Hepatocyte (in vitro differentiated cells): ENCODE measurements around the gene CHRNA4. TPM values are rescaled to one million over a fixed set of nuclear protein-coding genes. Genes with fewer than 3 reads are reported as not detected.

ENCODE experiments used
- DNase-seq: peaks from one replicate; pipeline ENCODE4 v3.0.0-alpha.2; 2016; ENCODE audit warnings: low spot score
- H2AFZ ChIP-seq: fragments of 200-600 bp; sonication (generic); 2 replicates; pipeline ENCODE4 v1.6.0; 2016; ENCODE audit warnings: antibody characterized with exemption, mild to moderate bottlenecking
- H3K27ac ChIP-seq: fragments of 200-600 bp; sonication (generic); 2 replicates; pipeline ENCODE4 v1.5.1; 2016; ENCODE audit warnings: mild to moderate bottlenecking
- H3K27me3 ChIP-seq: fragments of 200-600 bp; sonication (generic); 2 replicates; pipeline ENCODE4 v1.6.1; 2016
- H3K36me3 ChIP-seq: fragments of 200-600 bp; sonication (generic); replicated peaks from 2 replicates; pipeline ENCODE4 v1.5.1; 2016; ENCODE audit warnings: low read depth; ENCODE audit not compliant: insufficient read depth
- H3K4me1 ChIP-seq: fragments of 200-600 bp; sonication (generic); 2 replicates; pipeline ENCODE4 v1.5.1; 2016; ENCODE audit warnings: mild to moderate bottlenecking, moderate library complexity; ENCODE audit not compliant: insufficient read depth
- H3K4me2 ChIP-seq: fragments of 200-600 bp; sonication (generic); 2 replicates; pipeline ENCODE4 v1.6.0; 2016
- H3K4me3 ChIP-seq: fragments of 200-600 bp; sonication (generic); 2 replicates; pipeline ENCODE4 v1.5.1; 2016; ENCODE audit warnings: mild to moderate bottlenecking
- H3K79me2 ChIP-seq: fragments of 200-600 bp; sonication (generic); 2 replicates; pipeline ENCODE4 v1.6.0; 2017; ENCODE audit warnings: mild to moderate bottlenecking
- H3K9me2 ChIP-seq: fragments of 200-600 bp; sonication (generic); replicated peaks from 2 replicates; pipeline ENCODE4 v1.6.0; 2017; ENCODE audit warnings: mild to moderate bottlenecking; ENCODE audit not compliant: insufficient read depth
- H3K9me3 ChIP-seq: fragments of 200-600 bp; sonication (generic); 2 replicates; pipeline ENCODE4 v1.5.1; 2016; ENCODE audit warnings: low read depth, mild to moderate bottlenecking
- H4K20me1 ChIP-seq: fragments of 200-600 bp; sonication (generic); 2 replicates; pipeline ENCODE4 v1.6.0; 2016; ENCODE audit warnings: mild to moderate bottlenecking; ENCODE audit not compliant: insufficient read depth, poor library complexity, severe bottlenecking
- CTCF ChIP-seq: fragments of 200-600 bp; sonication (generic); IDR thresholded peaks from 2 replicates; pipeline ENCODE4 v1.5.1; 2016; ENCODE audit warnings: antibody characterized with exemption, mild to moderate bottlenecking; ENCODE audit not compliant: poor library complexity
- EZH2 ChIP-seq: fragments of 200-600 bp; sonication (generic); IDR thresholded peaks from 2 replicates; pipeline ENCODE4 v1.6.1; 2016; ENCODE audit warnings: antibody characterized with exemption, mild to moderate bottlenecking, borderline replicate concordance
- EZH2phosphoT487 ChIP-seq: fragments of 200-600 bp; sonication (generic); IDR thresholded peaks from one replicate; pipeline ENCODE4 v1.6.1; 2018; ENCODE audit warnings: antibody characterized with exemption, mild to moderate bottlenecking, low read depth, moderate library complexity; ENCODE audit not compliant: unreplicated experiment, severe bottlenecking
- WGBS: methylation state at CpG from one replicate; pipeline ENCODE4 v1.1.6; 2016; ENCODE audit warnings: low lambda C conversion rate; ENCODE audit errors: missing lambda C conversion rate; 5-methylcytosine and 5-hydroxymethylcytosine counted together
- polyA plus RNA-seq: library from polyadenylated mRNA; unstranded; fragments of >200 nt; fragmentation: Nextera tagmentation; extraction: Ambion mirVana; gene quantifications from 2 replicates; pipeline ENCODE4 v1.2.1, GENCODE V29; 2016
- total RNA-seq: library from RNA; depleted of rRNA; stranded (reverse); fragments of >200 nt; gene quantifications from 2 replicates; pipeline ENCODE4 v1.2.3, GENCODE V29; 2014

CHRNA4 gene
- total and polyA plus RNA-seq, 2 experiments from 2014 or later: 0.25 TPM; not detected in 1

- Histone ChIP-seq H3K9me3 (no peaks in the 10 kb centered on the region), H3K4me1 (no peaks in the 10 kb centered on the region), H3K4me3 (no peak overlapping the region), H3K9me2 (no peaks in the 10 kb centered on the region), H3K79me2 (no peaks in the 10 kb centered on the region), H3K36me3 (no peaks in the 10 kb centered on the region), H2AFZ (no peak overlapping the region), H3K4me2 (no peak overlapping the region), H4K20me1 (no peaks in the 10 kb centered on the region), H3K27me3 (no peaks in the 10 kb centered on the region), H3K27ac (no peak overlapping the region)
- 89% methylated on average over 8 of the region's 8 CpGs for WGBS
- TF ChIP-seq EZH2: no peak
- TF ChIP-seq CTCF: no peak
- TF ChIP-seq EZH2phosphoT487: no peak
- DNase-seq: no peak
Measured at GRCh38 chr20:63327231-63327745, 33.9 kb downstream of the CHRNA4 start.

GRCh38 chr20:63326314-63327230 lies 34.6 kb downstream of the CHRNA4 start:
- 90% methylated on average over 15 of the region's 15 CpGs for WGBS

GRCh38 chr20:63325554-63326313 lies 35.4 kb downstream of the CHRNA4 start:
- no peaks in the 10 kb centered on the region for H3K9me2 ChIP-seq
- no peak overlapping the region for H3K27ac ChIP-seq
- TF ChIP-seq EZH2 (no peak), EZH2phosphoT487 (no peak), CTCF (no peak)
- no peak for DNase-seq
- H2AFZ ChIP-seq: no peak overlapping the region
- H3K4me1 ChIP-seq: no peaks in the 10 kb centered on the region
- H4K20me1 ChIP-seq: no peaks in the 10 kb centered on the region
- no peaks in the 10 kb centered on the region for H3K9me3 ChIP-seq
- 100% methylated on average over 3 of the region's 8 CpGs for WGBS
- H3K79me2 ChIP-seq: no peaks in the 10 kb centered on the region
- H3K4me2 ChIP-seq: no peak overlapping the region
- no peak overlapping the region for H3K4me3 ChIP-seq
- no peaks in the 10 kb centered on the region for H3K36me3 ChIP-seq
- H3K27me3 ChIP-seq: no peaks in the 10 kb centered on the region

More at GRCh38 chr20:63326314-63327230, 34.6 kb downstream of the CHRNA4 start:
- H3K4me3 ChIP-seq: no peak overlapping the region
- TF ChIP-seq EZH2 (no peak), CTCF (no peak), EZH2phosphoT487 (no peak)
- H3K27me3 ChIP-seq: no peaks in the 10 kb centered on the region
- no peak overlapping the region for H2AFZ ChIP-seq
- H3K27ac ChIP-seq: no peak overlapping the region
- no peaks in the 10 kb centered on the region for H4K20me1 ChIP-seq
- H3K4me1 ChIP-seq: no peaks in the 10 kb centered on the region
- no peak overlapping the region for H3K4me2 ChIP-seq
- no peaks in the 10 kb centered on the region for H3K36me3 ChIP-seq
- no peaks in the 10 kb centered on the region for H3K9me3 ChIP-seq
- H3K9me2 ChIP-seq: no peaks in the 10 kb centered on the region
- H3K79me2 ChIP-seq: no peaks in the 10 kb centered on the region
- DNase-seq: no peak
